Stimulated activated CD4-positive, alpha-beta T cell treated with anti-CD3 and anti-CD28 coated beads, Interleukin-12 subunit alpha, Interleukin-12 subunit beta, amount 100 ng/mL, for 24 hours (primary cell): ENCODE data around the gene ACLY.
"Not testable (repeated sequence)": the region's sequence is repeated elsewhere in the genome, so short reads cannot be mapped to it uniquely, and the experiment has no call there.

Experiments
- DNase-seq, 2 experiments: peaks; one replicate each; pipeline ENCODE4 v3.0.0-alpha.2; 2020; ENCODE audit warnings: low read depth in 2 of 2

The ACLY gene

GRCh38 chr17:41873559-41874292, 45.0 kb downstream of the ACLY start:
- no peak for DNase-seq

- no peak for DNase-seq
Observed at GRCh38 chr17:41871789-41872188, 47.0 kb downstream of the ACLY start.

GRCh38 chr17:41870627-41871026, 48.1 kb downstream of the ACLY start:
- DNase-seq = no peak

- DNase-seq = no peak
Observed at GRCh38 chr17:41870097-41870496, 48.7 kb downstream of the ACLY start.

GRCh38 chr17:41869426-41869825, 49.3 kb downstream of the ACLY start:
- DNase-seq = no peak

GRCh38 chr17:41868568-41868967, 50.2 kb downstream of the ACLY start:
- DNase-seq = no peak

GRCh38 chr17:41865596-41865893, 53.2 kb downstream of the ACLY start:
- no peak for DNase-seq

- peak; percentile 77 to 85 for DNase-seq
Observed at GRCh38 chr17:41864836-41865595, 53.7 kb downstream of the ACLY start, which contains the start of gene KLHL11. TSS of gene KLHL11 (minus strand) at chr17:41865423. CDS start at chr17:41865370, 53 bp downstream.

GRCh38 chr17:41864498-41864835, 54.3 kb downstream of the ACLY start:
- no peak for DNase-seq

GRCh38 chr17:41863074-41863848, 55.5 kb downstream of the ACLY start:
- peak in 1 of 2 experiments; percentile 12 for DNase-seq

- DNase-seq = no peak
Observed at GRCh38 chr17:41860254-41860931, 58.4 kb downstream of the ACLY start.

- not testable (repeated sequence) for DNase-seq
Observed at GRCh38 chr17:41851382-41851781, 67.4 kb downstream of the ACLY start.

- no peak for DNase-seq
Observed at GRCh38 chr17:41849251-41849990, 69.3 kb downstream of the ACLY start.

GRCh38 chr17:41848788-41849187, 70.0 kb downstream of the ACLY start:
- DNase-seq = no peak

- DNase-seq = no peak
Observed at GRCh38 chr17:41844971-41845370, 73.8 kb downstream of the ACLY start.

- DNase-seq = not testable (repeated sequence)
Observed at GRCh38 chr17:41840781-41841180, 78.0 kb downstream of the ACLY start.

GRCh38 chr17:41839448-41839847, 79.3 kb downstream of the ACLY start:
- not testable (repeated sequence) for DNase-seq

GRCh38 chr17:41837761-41838538, 80.8 kb downstream of the ACLY start, which contains the start of gene KLHL10:
TSS of gene KLHL10 (plus strand) at chr17:41837825. CDS start at chr17:41837933, 108 bp downstream.
- DNase-seq = no peak

GRCh38 chr17:41836550-41837196, 82.1 kb downstream of the ACLY start:
- DNase-seq = no peak
